Measurements from ENCODE around the gene TXNDC11. TPM values are rescaled to one million over a fixed set of nuclear protein-coding genes. Genes with fewer than 3 reads are reported as not detected.

The TXNDC11 gene
- total and polyA plus RNA-seq, 10 of the 15 experiments (the other 5 are each of a cell fraction or from before 2014, with no cell fraction given): 1.7 to 86.7 (median 54.4) TPM

GRCh38 chr16:11662582-11662981 is 80.1 kb downstream of the TXNDC11 start:
- no peaks in the 10 kb centered on the region for H4K20me1 ChIP-seq (ENCODE audit: control insufficient read depth, insufficient read depth)
- no peak overlapping the region for H3K9ac ChIP-seq (ENCODE audit: control insufficient read depth, insufficient read depth, low read length)
- H3K4me3 ChIP-seq: no peak overlapping the region
- H3K36me3 ChIP-seq (ENCODE audit: control insufficient read depth in 2 of 2, insufficient read depth in 2 of 2, low read length in 1 of 2): no peaks in the 10 kb centered on the region
- H3K27ac ChIP-seq (ENCODE audit: control insufficient read depth, insufficient read depth): no peak overlapping the region
- no peaks in the 10 kb centered on the region for H3K9me3 ChIP-seq (replicated peaks; ENCODE audit: control insufficient read depth, insufficient read depth, low read length)
- no peak overlapping the region for H3K4me2 ChIP-seq (ENCODE audit: control insufficient read depth, insufficient read depth)
- H3K79me2 ChIP-seq (ENCODE audit: control insufficient read depth, insufficient read depth, low read length): no peaks in the 10 kb centered on the region
- TF ChIP-seq HCFC1 (IDR thresholded peaks at IDR 0.05; ENCODE audit: low read length) (no peak), NFXL1 (IDR thresholded peaks at IDR 0.05; ENCODE audit: borderline replicate concordance) (no peak), GATAD2B (conservative IDR thresholded peaks at IDR 0.05; ENCODE audit: low read depth) (no peak), RAD21 (IDR thresholded peaks at IDR 0.05; ENCODE audit: insufficient read depth, low read depth, low read length) (no peak), TCF12 (IDR thresholded peaks at IDR 0.05; ENCODE audit: low read depth, low read length) (no peak), RB1 (IDR thresholded peaks at IDR 0.05; ENCODE audit: borderline replicate concordance) (no peak), RELA (IDR thresholded peaks at IDR 0.05; ENCODE audit: borderline replicate concordance, partially characterized antibody) (no peak), MEF2B (IDR thresholded peaks at IDR 0.05; ENCODE audit: partially characterized antibody, poor library complexity, severe bottlenecking) (no peak), POLR2A (IDR thresholded peaks at IDR 0.05; ENCODE audit: low read depth, low read length) (no peak), BCLAF1 (IDR thresholded peaks at IDR 0.05) (no peak), MTA2 (IDR thresholded peaks at IDR 0.05; ENCODE audit: low read depth) (no peak)
- no peak overlapping the region for H2AFZ ChIP-seq (ENCODE audit: control insufficient read depth, low read depth, low read length)
- H3K4me1 ChIP-seq (ENCODE audit: control insufficient read depth, insufficient read depth, low read length): peaks cover 7% of the 10 kb centered on the region
- SMC1A ChIA-PET (ENCODE audit: uncharacterized antibody, unreplicated experiment): no interaction called here
- DNase-seq (ENCODE audit: low read depth, low spot score) (no peak), FAIRE-seq (no peak), ATAC-seq (no peak)
- intact Hi-C loops (cut with micrococcal nuclease; ENCODE audit: unreplicated experiment): no loop called here
- BruUV-seq (replicated peaks): no TSS peak
- RAD21 ChIA-PET (ENCODE audit: unreplicated experiment): interaction anchor here (0.9 kb wide), 1 partner anchor 76 kb away, joined by 3 read pairs; the partner anchor contains the start of gene LITAF
- WGBS (ENCODE audit: insufficient coverage, insufficient replicate concordance, low lambda C conversion rate, missing lambda C conversion rate): 76% methylated on average over 5 of the region's 5 CpGs
- no peaks in the 10 kb centered on the region for H3K27me3 ChIP-seq (replicated peaks in 1 of 2; ENCODE audit: control insufficient read depth in 2 of 2, insufficient read depth in 2 of 2, low read length in 1 of 2)
- in situ Hi-C loops (cut with MboI): loop anchor here (25.0 kb wide), 1 partner anchor 700 kb away; no protein-coding TSS in a partner anchor
- POLR2A ChIA-PET: no interaction called here
- CTCF ChIA-PET: interaction anchor here (0.8 to 1.5 kb wide), 2 partner anchors 13 to 19 kb away, joined by 3 read pairs; no protein-coding TSS in a partner anchor
